ENCODE data around the gene TTC28. TPM values are rescaled to one million over a fixed set of nuclear protein-coding genes. Genes with fewer than 3 reads are reported as not detected.

The TTC28 gene
- total RNA-seq, 1 experiment from 2014 or later, result not detected

- ChIA-PET POLR2A (no interaction called here), CTCF (interaction anchor here (0.6 kb wide), 1 partner anchor 52 kb away, joined by 5 read pairs; no protein-coding TSS in a partner anchor)
- Mint-ChIP-seq H3K27me3 (ENCODE audit: insufficient read depth, unreplicated experiment) (peaks cover 81% of the 10 kb centered on the region), H3K9me3 (ENCODE audit: unreplicated experiment) (no peaks in the 10 kb centered on the region), H3K27ac (ENCODE audit: low read depth, unreplicated experiment) (no peak overlapping the region), H3K4me1 (ENCODE audit: insufficient read depth, unreplicated experiment) (no peaks in the 10 kb centered on the region), H3K4me3 (ENCODE audit: unreplicated experiment) (no peak overlapping the region), H3K36me3 (ENCODE audit: insufficient read depth, unreplicated experiment) (no peaks in the 10 kb centered on the region)
- intact Hi-C loops (cut with micrococcal nuclease), result no loop called here
- TF ChIP-seq, protein P1, sequence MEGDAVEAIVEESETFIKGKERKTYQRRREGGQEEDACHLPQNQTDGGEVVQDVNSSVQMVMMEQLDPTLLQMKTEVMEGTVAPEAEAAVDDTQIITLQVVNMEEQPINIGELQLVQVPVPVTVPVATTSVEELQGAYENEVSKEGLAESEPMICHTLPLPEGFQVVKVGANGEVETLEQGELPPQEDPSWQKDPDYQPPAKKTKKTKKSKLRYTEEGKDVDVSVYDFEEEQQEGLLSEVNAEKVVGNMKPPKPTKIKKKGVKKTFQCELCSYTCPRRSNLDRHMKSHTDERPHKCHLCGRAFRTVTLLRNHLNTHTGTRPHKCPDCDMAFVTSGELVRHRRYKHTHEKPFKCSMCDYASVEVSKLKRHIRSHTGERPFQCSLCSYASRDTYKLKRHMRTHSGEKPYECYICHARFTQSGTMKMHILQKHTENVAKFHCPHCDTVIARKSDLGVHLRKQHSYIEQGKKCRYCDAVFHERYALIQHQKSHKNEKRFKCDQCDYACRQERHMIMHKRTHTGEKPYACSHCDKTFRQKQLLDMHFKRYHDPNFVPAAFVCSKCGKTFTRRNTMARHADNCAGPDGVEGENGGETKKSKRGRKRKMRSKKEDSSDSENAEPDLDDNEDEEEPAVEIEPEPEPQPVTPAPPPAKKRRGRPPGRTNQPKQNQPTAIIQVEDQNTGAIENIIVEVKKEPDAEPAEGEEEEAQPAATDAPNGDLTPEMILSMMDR (IDR thresholded peaks at IDR 0.05; ENCODE audit: unreplicated experiment), result no peak
- no peak for DNase-seq (ENCODE audit: unreplicated experiment)
- no TSS peak for BruUV-seq (replicated peaks)
Observed at GRCh38 chr22:28481725-28482124, 197.9 kb downstream of the TTC28 start.

- Mint-ChIP-seq H3K27ac (ENCODE audit: low read depth, unreplicated experiment) (no peak overlapping the region), H3K27me3 (ENCODE audit: insufficient read depth, unreplicated experiment) (peaks cover 81% of the 10 kb centered on the region), H3K4me3 (ENCODE audit: unreplicated experiment) (no peak overlapping the region), H3K36me3 (ENCODE audit: insufficient read depth, unreplicated experiment) (no peaks in the 10 kb centered on the region), H3K9me3 (ENCODE audit: unreplicated experiment) (no peaks in the 10 kb centered on the region), H3K4me1 (ENCODE audit: insufficient read depth, unreplicated experiment) (no peaks in the 10 kb centered on the region)
- ChIA-PET POLR2A (interaction anchor here (0.6 to 1.0 kb wide), 2 partner anchors 12 to 1734 kb away, joined by 3 to 5 read pairs; no protein-coding TSS in a partner anchor), CTCF (no interaction called here)
- BruUV-seq (replicated peaks), result no TSS peak
- no peak for DNase-seq (ENCODE audit: unreplicated experiment)
- intact Hi-C loops (cut with micrococcal nuclease), result no loop called here
- TF ChIP-seq, protein P1 (IDR thresholded peaks at IDR 0.05; ENCODE audit: unreplicated experiment), result no peak
Observed at GRCh38 chr22:28480000-28480715, 199.5 kb downstream of the TTC28 start.

- H3K27ac Mint-ChIP-seq (ENCODE audit: low read depth, unreplicated experiment), result no peak overlapping the region
- CTCF ChIA-PET, result no interaction called here
- TF ChIP-seq, protein P1 (IDR thresholded peaks at IDR 0.05; ENCODE audit: unreplicated experiment), result no peak
- POLR2A ChIA-PET, result no interaction called here
- BruUV-seq (replicated peaks), result no TSS peak
- H3K36me3 Mint-ChIP-seq (ENCODE audit: insufficient read depth, unreplicated experiment), result no peaks in the 10 kb centered on the region
- H3K27me3 Mint-ChIP-seq (ENCODE audit: insufficient read depth, unreplicated experiment), result peaks cover 83% of the 10 kb centered on the region
- H3K4me3 Mint-ChIP-seq (ENCODE audit: unreplicated experiment), result no peak overlapping the region
- H3K9me3 Mint-ChIP-seq (ENCODE audit: unreplicated experiment), result no peaks in the 10 kb centered on the region
- intact Hi-C loops (cut with micrococcal nuclease), result no loop called here
- DNase-seq (ENCODE audit: unreplicated experiment), result no peak
- no peaks in the 10 kb centered on the region for H3K4me1 Mint-ChIP-seq (ENCODE audit: insufficient read depth, unreplicated experiment)
Observed at GRCh38 chr22:28478564-28478963, 201.1 kb downstream of the TTC28 start.

DNA sequence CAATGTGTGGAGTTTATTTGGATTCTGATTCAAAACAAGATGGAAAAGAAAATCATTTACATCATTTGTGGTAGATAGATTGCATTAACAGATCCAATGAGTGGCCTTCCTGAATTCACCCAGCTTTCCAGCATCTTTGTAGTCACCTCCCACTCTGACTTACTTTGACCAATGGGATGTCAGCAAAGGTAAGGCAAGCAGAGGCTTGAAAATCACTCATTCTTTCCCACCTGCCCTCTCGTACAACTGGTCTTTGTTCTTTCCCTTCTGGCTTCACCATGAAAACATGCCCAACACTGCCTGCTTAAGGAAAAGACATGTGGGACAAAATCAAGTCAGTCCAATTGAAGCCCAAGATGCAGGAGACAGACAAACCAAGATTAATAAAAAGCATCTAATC, 202.1 kb downstream of the TTC28 start:
- BruUV-seq (replicated peaks), result no TSS peak
- TF ChIP-seq, protein P1 (IDR thresholded peaks at IDR 0.05; ENCODE audit: unreplicated experiment), result no peak
- no peak overlapping the region for H3K4me3 Mint-ChIP-seq (ENCODE audit: unreplicated experiment)
- H3K9me3 Mint-ChIP-seq (ENCODE audit: unreplicated experiment), result no peaks in the 10 kb centered on the region
- no peak overlapping the region for H3K27ac Mint-ChIP-seq (ENCODE audit: low read depth, unreplicated experiment)
- peaks cover 87% of the 10 kb centered on the region for H3K27me3 Mint-ChIP-seq (ENCODE audit: insufficient read depth, unreplicated experiment)
- intact Hi-C loops (cut with micrococcal nuclease), result no loop called here
- DNase-seq (ENCODE audit: unreplicated experiment), result peak; percentile 5
- no peaks in the 10 kb centered on the region for H3K36me3 Mint-ChIP-seq (ENCODE audit: insufficient read depth, unreplicated experiment)
- CTCF ChIA-PET, result no interaction called here
- H3K4me1 Mint-ChIP-seq (ENCODE audit: insufficient read depth, unreplicated experiment), result no peaks in the 10 kb centered on the region
- POLR2A ChIA-PET, result no interaction called here
